Mesendoderm (in vitro differentiated cells): ENCODE data around the gene MFSD6.
"Not testable (repeated sequence)": the region's sequence is repeated elsewhere in the genome, so short reads cannot be mapped to it uniquely, and the experiment has no call there.

Source experiments
- DNase-seq: peaks from one replicate; pipeline ENCODE4 v3.0.0; 2013
- H2AK5ac ChIP-seq: 2 replicates; pipeline ENCODE4 v1.6.1; 2013; ENCODE audit warnings: low read length, inconsistent platforms
- H2BK120ac ChIP-seq: 2 replicates; pipeline ENCODE4 v1.6.1; 2013; ENCODE audit warnings: low read depth, mild to moderate bottlenecking, low read length, moderate library complexity, mixed read lengths
- H2BK15ac ChIP-seq: replicated peaks from 2 replicates; pipeline ENCODE4 v1.6.1; 2013; ENCODE audit warnings: low read depth, mild to moderate bottlenecking, moderate library complexity
- H2BK5ac ChIP-seq: 2 replicates; pipeline ENCODE4 v1.6.1; 2013; ENCODE audit warnings: low read length, inconsistent platforms
- H3K18ac ChIP-seq: 2 replicates; pipeline ENCODE4 v1.6.1; 2013; ENCODE audit warnings: mild to moderate bottlenecking, low read length, mixed read lengths
- H3K23ac ChIP-seq: one replicate; pipeline ENCODE4 v1.6.1; 2013; ENCODE audit warnings: low read length
- H3K27ac ChIP-seq: 2 replicates; pipeline ENCODE4 v1.5.1; 2013; ENCODE audit warnings: low read depth, mild to moderate bottlenecking, inconsistent platforms, low read length, moderate library complexity
- H3K27me3 ChIP-seq: 2 replicates; pipeline ENCODE4 v1.6.1; 2013; ENCODE audit warnings: low read length, control low read depth, mild to moderate bottlenecking, inconsistent platforms; ENCODE audit not compliant: insufficient read depth, poor library complexity
- H3K36me3 ChIP-seq: 2 replicates; pipeline ENCODE4 v1.6.1; 2013; ENCODE audit warnings: low read length, inconsistent platforms; ENCODE audit not compliant: control insufficient read depth, insufficient read depth
- H3K4ac ChIP-seq: one replicate; pipeline ENCODE4 v1.6.1; 2013; ENCODE audit warnings: low read depth, mild to moderate bottlenecking, low read length, moderate library complexity
- H3K4me1 ChIP-seq: 2 replicates; pipeline ENCODE4 v1.6.1; 2013; ENCODE audit warnings: low read depth, low read length, inconsistent platforms; ENCODE audit not compliant: control insufficient read depth
- H3K4me2 ChIP-seq: 2 replicates; pipeline ENCODE4 v1.6.1; 2013; ENCODE audit warnings: low read length
- H3K4me3 ChIP-seq: 2 replicates; pipeline ENCODE4 v1.5.1; 2013; ENCODE audit warnings: mild to moderate bottlenecking, low read length
- H3K56ac ChIP-seq: one replicate; pipeline ENCODE4 v1.6.1; 2013; ENCODE audit warnings: low read length
- H3K79me1 ChIP-seq: 2 replicates; pipeline ENCODE4 v1.6.1; 2013; ENCODE audit warnings: low read length, inconsistent platforms
- H3K79me2 ChIP-seq: 2 replicates; pipeline ENCODE4 v1.6.1; 2013; ENCODE audit warnings: mild to moderate bottlenecking, low read length; ENCODE audit not compliant: control insufficient read depth, insufficient read depth
- H3K9ac ChIP-seq: 2 replicates; pipeline ENCODE4 v1.6.1; 2013; ENCODE audit warnings: low read length, inconsistent platforms
- H4K5ac ChIP-seq: one replicate; pipeline ENCODE4 v1.6.1; 2013; ENCODE audit warnings: low read length
- H4K8ac ChIP-seq: one replicate; pipeline ENCODE4 v1.6.1; 2013; ENCODE audit warnings: low read depth, mild to moderate bottlenecking, control low read depth, low read length, moderate library complexity
- WGBS: extraction: QIAGEN DNeasy Blood & Tissue Kit; methylation state at CpG from one replicate; pipeline ENCODE4 v1.1.7; 2013; ENCODE audit warnings: low lambda C conversion rate, missing lambda C conversion rate; ENCODE audit not compliant: insufficient coverage; ENCODE audit errors: extremely low coverage; 5-methylcytosine and 5-hydroxymethylcytosine counted together

Gene MFSD6

DNA sequence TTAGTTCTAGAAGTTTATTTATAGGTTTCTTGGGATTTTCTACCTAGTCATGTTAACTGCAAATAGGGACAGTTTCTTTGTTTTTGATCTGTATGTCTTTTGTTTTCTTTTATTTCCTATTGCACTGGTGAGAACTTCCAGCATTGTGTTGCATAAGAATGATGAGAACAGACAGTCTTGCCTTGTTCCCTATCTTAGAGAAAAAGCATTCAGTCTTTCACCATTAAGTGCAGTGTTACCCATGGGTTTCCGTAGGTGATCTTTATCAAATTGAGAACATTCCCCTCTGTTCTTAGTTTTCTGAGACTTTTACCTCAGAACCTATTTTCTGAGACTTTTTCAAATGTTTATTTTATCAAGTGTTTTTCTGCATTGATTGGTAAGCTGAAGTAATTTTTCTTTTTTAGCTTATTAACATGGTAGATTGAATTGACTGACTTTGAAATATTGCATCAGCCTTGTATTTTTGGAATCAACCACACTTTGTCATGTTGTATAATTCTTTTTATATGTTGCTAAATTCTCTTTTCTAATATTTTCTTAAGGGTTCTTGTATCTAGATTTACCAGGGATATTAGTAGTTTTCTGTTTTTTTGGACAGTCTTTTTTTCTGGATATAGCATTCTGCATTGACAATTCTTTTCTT lies 17.2 kb downstream of the MFSD6 start:
- Histone ChIP-seq H3K9ac (no peak overlapping the region), H3K27ac (no peak overlapping the region), H3K4me2 (no peak overlapping the region), H3K4ac (no peak overlapping the region), H2BK15ac (no peak overlapping the region), H3K79me1 (no peaks in the 10 kb centered on the region), H3K79me2 (no peaks in the 10 kb centered on the region), H3K27me3 (no peaks in the 10 kb centered on the region), H2BK5ac (no peak overlapping the region), H3K18ac (no peak overlapping the region), H2BK120ac (no peak overlapping the region), H4K5ac (no peak overlapping the region), H3K23ac (no peak overlapping the region), H4K8ac (no peak overlapping the region), H3K4me3 (no peak overlapping the region), H3K56ac (no peak overlapping the region), H3K4me1 (no peaks in the 10 kb centered on the region), H3K36me3 (no peaks in the 10 kb centered on the region), H2AK5ac (no peak overlapping the region)
- WGBS, result no CpG with 5 or more reads among the region's 1 CpG
- no peak for DNase-seq

DNA sequence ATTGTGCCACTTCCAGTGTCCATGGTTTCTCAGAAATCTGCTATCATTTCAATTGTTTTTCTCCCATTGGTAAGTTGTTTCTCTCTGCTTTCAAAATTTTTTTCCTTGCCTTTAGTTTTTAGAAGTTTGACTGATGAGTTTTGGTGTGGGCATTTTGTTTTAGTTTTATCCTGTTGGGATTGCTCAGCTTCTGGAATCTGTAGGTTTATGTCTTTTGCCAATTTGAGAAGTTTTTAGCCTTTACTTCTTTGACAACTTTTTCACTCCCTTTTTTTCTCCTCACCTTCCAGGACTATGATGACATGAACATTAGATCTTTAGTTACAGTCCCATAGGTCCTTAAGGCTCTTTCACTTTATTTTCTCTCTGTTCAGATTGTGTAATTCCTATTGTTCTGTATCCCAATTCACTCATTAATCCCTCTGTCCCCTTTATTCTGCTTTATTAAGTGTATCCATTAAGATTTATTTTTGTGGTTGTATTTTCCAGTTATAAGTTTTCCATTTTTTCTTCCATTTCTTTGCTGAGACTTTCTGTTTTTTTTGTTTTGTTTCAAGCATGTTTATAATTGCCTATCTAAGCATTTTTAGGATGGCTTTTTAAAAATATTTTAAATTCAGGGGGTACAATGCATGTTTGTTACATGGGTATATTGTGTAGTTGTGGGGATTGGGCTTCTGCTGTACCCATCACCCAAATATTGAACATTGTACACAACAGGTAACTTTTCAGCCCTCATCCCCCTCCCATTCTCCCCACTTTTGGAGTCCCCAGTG lies 17.9 kb downstream of the MFSD6 start:
- no peak overlapping the region for H3K9ac ChIP-seq
- DNase-seq, result no peak
- H3K4ac ChIP-seq, result no peak overlapping the region
- no peaks in the 10 kb centered on the region for H3K4me1 ChIP-seq
- H4K8ac ChIP-seq, result no peak overlapping the region
- no peak overlapping the region for H3K56ac ChIP-seq
- no peak overlapping the region for H2AK5ac ChIP-seq
- no peaks in the 10 kb centered on the region for H3K36me3 ChIP-seq
- H3K23ac ChIP-seq, result no peak overlapping the region
- H3K79me2 ChIP-seq, result no peaks in the 10 kb centered on the region
- H4K5ac ChIP-seq, result no peak overlapping the region
- no peak overlapping the region for H3K18ac ChIP-seq
- H3K4me2 ChIP-seq, result no peak overlapping the region
- H2BK15ac ChIP-seq, result no peak overlapping the region
- H3K27me3 ChIP-seq, result no peaks in the 10 kb centered on the region
- no peak overlapping the region for H3K27ac ChIP-seq
- H3K4me3 ChIP-seq, result no peak overlapping the region
- H3K79me1 ChIP-seq, result no peaks in the 10 kb centered on the region
- H2BK5ac ChIP-seq, result no peak overlapping the region
- no peak overlapping the region for H2BK120ac ChIP-seq

- not testable (repeated sequence) for H4K5ac ChIP-seq, H3K79me1 ChIP-seq, H3K79me2 ChIP-seq, H2AK5ac ChIP-seq, H2BK5ac ChIP-seq, H3K27ac ChIP-seq, H2BK120ac ChIP-seq, H2BK15ac ChIP-seq, H3K4me2 ChIP-seq, H4K8ac ChIP-seq, H3K4ac ChIP-seq, H3K18ac ChIP-seq, H3K56ac ChIP-seq, H3K4me1 ChIP-seq, H3K9ac ChIP-seq, H3K36me3 ChIP-seq, DNase-seq, H3K4me3 ChIP-seq, H3K23ac ChIP-seq, H3K27me3 ChIP-seq
- no CpG with 5 or more reads among the region's 26 CpGs for WGBS
Measured at GRCh38 chr2:190430866-190431265, 22.7 kb downstream of the MFSD6 start.

GRCh38 chr2:190431907-190432306 lies 23.8 kb downstream of the MFSD6 start:
- Histone ChIP-seq H3K4me1 (no peaks in the 10 kb centered on the region), H4K5ac (no peak overlapping the region)

DNA sequence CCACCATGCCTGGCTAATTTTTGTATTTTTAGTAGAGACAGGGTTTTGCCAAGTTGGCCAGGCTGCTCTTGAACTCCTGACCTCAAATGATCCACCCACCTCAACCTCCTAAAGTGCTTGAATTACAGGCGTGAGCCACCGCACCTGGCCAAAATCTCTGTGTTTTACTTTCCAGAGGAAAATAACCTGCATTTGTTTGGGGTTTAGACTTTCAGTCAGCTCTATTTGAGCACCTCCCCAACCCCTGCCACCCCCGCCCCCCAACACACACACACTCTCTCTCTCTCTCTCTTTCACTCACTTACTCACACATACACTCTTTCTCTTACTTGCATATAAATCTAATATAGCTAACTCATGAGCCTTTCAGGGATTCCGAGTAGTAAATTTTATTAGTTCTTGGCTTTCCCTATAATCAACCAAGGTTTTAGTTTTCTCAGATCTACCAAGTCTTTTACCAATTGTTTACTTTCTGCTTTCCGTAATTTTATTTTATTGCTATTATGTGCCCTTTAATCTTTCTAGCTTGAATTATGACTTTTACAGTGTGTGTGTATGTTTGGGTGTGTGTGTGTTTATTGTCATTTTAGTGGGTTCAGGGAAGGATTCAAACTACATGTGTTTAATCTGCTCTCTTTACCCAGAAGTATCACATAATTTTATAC lies 24.5 kb downstream of the MFSD6 start:
- H3K9ac ChIP-seq, result no peak overlapping the region
- H3K4me2 ChIP-seq, result no peak overlapping the region
- H3K79me2 ChIP-seq, result no peaks in the 10 kb centered on the region
- no peak overlapping the region for H3K4me3 ChIP-seq
- H3K4ac ChIP-seq, result no peak overlapping the region
- no peak overlapping the region for H2BK120ac ChIP-seq
- H3K79me1 ChIP-seq, result no peaks in the 10 kb centered on the region
- DNase-seq, result no peak
- H3K56ac ChIP-seq, result no peak overlapping the region
- H2AK5ac ChIP-seq, result no peak overlapping the region
- no peak overlapping the region for H4K5ac ChIP-seq
- no peak overlapping the region for H3K27ac ChIP-seq
- H2BK5ac ChIP-seq, result no peak overlapping the region
- no peaks in the 10 kb centered on the region for H3K36me3 ChIP-seq
- H3K23ac ChIP-seq, result no peak overlapping the region
- H3K27me3 ChIP-seq, result no peaks in the 10 kb centered on the region
- H2BK15ac ChIP-seq, result no peak overlapping the region
- no peaks in the 10 kb centered on the region for H3K4me1 ChIP-seq
- H3K18ac ChIP-seq, result no peak overlapping the region
- no peak overlapping the region for H4K8ac ChIP-seq
- no CpG with 5 or more reads among the region's 5 CpGs for WGBS

More at GRCh38 chr2:190431907-190432306, 23.8 kb downstream of the MFSD6 start:
- Histone ChIP-seq H3K23ac (no peak overlapping the region), H3K36me3 (no peaks in the 10 kb centered on the region), H2BK120ac (no peak overlapping the region), H3K4me2 (no peak overlapping the region), H3K27ac (no peak overlapping the region), H4K8ac (no peak overlapping the region), H3K4ac (no peak overlapping the region), H3K9ac (no peak overlapping the region), H3K56ac (no peak overlapping the region), H3K4me3 (no peak overlapping the region), H3K79me1 (no peaks in the 10 kb centered on the region), H2AK5ac (no peak overlapping the region), H3K27me3 (no peaks in the 10 kb centered on the region), H3K79me2 (no peaks in the 10 kb centered on the region), H3K18ac (no peak overlapping the region), H2BK5ac (no peak overlapping the region), H2BK15ac (no peak overlapping the region)
- DNase-seq, result no peak
